ENCODE measurements around the gene HSPA6.
A peak's percentile ranks its signal among the peaks of the same experiment; 100 is the strongest.
"Not testable (repeated sequence)": the region's sequence is repeated elsewhere in the genome, so short reads cannot be mapped to it uniquely, and the experiment has no call there.

HSPA6 gene

GRCh38 chr1:161530671-161531641 lies 6.6 kb downstream of the HSPA6 start:
- peak overlapping the region; percentile 72 for H3K4me3 ChIP-seq (ENCODE audit: insufficient read depth, low read length, poor library complexity, severe bottlenecking)
- not testable (repeated sequence) for H3K27ac ChIP-seq (ENCODE audit: low read depth, low read length); H3K9me3 ChIP-seq (ENCODE audit: insufficient read depth, low read length); H4K20me1 ChIP-seq (ENCODE audit: low read depth, low read length); H3F3A ChIP-seq (ENCODE audit: insufficient read depth); H3K79me2 ChIP-seq (ENCODE audit: insufficient read depth, low read length); H3K27me3 ChIP-seq (ENCODE audit: low read length); H3K36me3 ChIP-seq (ENCODE audit: low read length); H3K9me2 ChIP-seq (replicated peaks; ENCODE audit: insufficient read depth, low read length)
- peak overlapping the region; percentile 51 for H3K9ac ChIP-seq (ENCODE audit: low read length)
- peak overlapping the region; percentile 51 for H2AFZ ChIP-seq (ENCODE audit: low read depth, low read length, severe bottlenecking)
- peak overlapping the region; percentile 57 for H3K4me2 ChIP-seq (ENCODE audit: low read depth, low read length, poor library complexity, severe bottlenecking)

- H3K9me2 ChIP-seq (replicated peaks; ENCODE audit: insufficient read depth, low read length): no peaks in the 10 kb centered on the region
- no peaks in the 10 kb centered on the region for H3K9me3 ChIP-seq (ENCODE audit: insufficient read depth, low read length)
- H3K27ac ChIP-seq (ENCODE audit: low read depth, low read length): no peak overlapping the region
- no peak overlapping the region for H3K4me2 ChIP-seq (ENCODE audit: low read depth, low read length, poor library complexity, severe bottlenecking)
- H4K20me1 ChIP-seq (ENCODE audit: low read depth, low read length): no peaks in the 10 kb centered on the region
- H3K27me3 ChIP-seq (ENCODE audit: low read length): no peaks in the 10 kb centered on the region
- no peak overlapping the region for H2AFZ ChIP-seq (ENCODE audit: low read depth, low read length, severe bottlenecking)
- 0 out of 2 replicates have a peak, but pooled peaks cover 6% of the 10 kb centered on the region for H3F3A ChIP-seq (ENCODE audit: insufficient read depth)
- H3K4me3 ChIP-seq (ENCODE audit: insufficient read depth, low read length, poor library complexity, severe bottlenecking): no peak overlapping the region
- no peak overlapping the region for H3K9ac ChIP-seq (ENCODE audit: low read length)
- no peaks in the 10 kb centered on the region for H3K36me3 ChIP-seq (ENCODE audit: low read length)
- no peaks in the 10 kb centered on the region for H3K79me2 ChIP-seq (ENCODE audit: insufficient read depth, low read length)
- TF ChIP-seq, protein P1, sequence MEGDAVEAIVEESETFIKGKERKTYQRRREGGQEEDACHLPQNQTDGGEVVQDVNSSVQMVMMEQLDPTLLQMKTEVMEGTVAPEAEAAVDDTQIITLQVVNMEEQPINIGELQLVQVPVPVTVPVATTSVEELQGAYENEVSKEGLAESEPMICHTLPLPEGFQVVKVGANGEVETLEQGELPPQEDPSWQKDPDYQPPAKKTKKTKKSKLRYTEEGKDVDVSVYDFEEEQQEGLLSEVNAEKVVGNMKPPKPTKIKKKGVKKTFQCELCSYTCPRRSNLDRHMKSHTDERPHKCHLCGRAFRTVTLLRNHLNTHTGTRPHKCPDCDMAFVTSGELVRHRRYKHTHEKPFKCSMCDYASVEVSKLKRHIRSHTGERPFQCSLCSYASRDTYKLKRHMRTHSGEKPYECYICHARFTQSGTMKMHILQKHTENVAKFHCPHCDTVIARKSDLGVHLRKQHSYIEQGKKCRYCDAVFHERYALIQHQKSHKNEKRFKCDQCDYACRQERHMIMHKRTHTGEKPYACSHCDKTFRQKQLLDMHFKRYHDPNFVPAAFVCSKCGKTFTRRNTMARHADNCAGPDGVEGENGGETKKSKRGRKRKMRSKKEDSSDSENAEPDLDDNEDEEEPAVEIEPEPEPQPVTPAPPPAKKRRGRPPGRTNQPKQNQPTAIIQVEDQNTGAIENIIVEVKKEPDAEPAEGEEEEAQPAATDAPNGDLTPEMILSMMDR (IDR thresholded peaks at IDR 0.05; ENCODE audit: insufficient read depth, low read length, poor library complexity, severe bottlenecking): no peak
- no peak for TF ChIP-seq EZH2phosphoT487 (conservative IDR thresholded peaks at IDR 0.05; ENCODE audit: low read length)
Observed at GRCh38 chr1:161531986-161532643, 7.8 kb downstream of the HSPA6 start.

DNA sequence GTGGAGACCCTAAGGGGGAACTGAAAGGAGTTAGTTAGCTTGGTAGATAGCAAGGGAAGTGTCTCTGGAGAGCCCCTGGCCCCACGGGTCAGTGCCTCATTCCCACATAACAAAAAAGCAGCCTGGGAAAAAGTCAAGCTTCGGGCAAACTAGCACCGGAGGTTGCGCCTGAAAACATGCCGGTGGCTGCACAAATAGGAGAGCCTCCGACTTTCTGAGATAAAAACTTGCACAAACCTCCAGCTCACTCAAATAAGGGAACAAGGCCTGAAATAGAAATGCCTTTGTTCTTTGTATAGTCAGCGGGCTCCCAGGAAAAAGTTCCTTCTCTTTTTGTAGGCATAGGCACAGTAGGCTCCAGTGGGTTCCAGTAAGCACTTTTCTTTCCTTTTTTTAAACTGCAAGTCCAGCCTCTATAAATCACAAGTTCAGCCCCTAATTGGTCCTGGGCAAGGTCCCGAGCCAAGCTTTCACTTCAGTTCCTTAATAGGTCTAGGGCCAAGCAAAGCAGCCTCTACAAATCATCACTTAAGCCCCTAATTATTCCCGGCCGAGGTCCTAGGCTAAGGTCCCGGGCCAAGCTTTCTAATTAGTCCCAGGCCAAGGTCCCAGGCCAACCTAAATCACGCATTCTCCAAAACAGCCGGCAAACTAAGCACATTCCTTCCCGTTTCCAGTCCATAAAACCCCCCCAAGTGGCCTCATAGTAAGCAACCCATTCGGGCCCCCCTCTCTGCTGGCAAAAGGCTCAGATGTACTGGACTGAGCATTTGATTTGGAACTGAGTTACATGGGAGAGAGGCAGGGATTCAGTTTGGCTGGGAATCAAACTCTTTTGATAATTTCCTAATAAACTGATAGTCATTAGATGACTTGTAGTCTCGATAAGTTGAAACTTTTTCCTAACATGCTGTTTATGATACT lies 8.6 kb downstream of the HSPA6 start:
- H3K4me3 ChIP-seq (ENCODE audit: insufficient read depth, low read length, poor library complexity, severe bottlenecking); H3K79me2 ChIP-seq (ENCODE audit: insufficient read depth, low read length); H3K27ac ChIP-seq (ENCODE audit: low read depth, low read length); H3K9ac ChIP-seq (ENCODE audit: low read length); H3K36me3 ChIP-seq (ENCODE audit: low read length); H2AFZ ChIP-seq (ENCODE audit: low read depth, low read length, severe bottlenecking); H3K9me3 ChIP-seq (ENCODE audit: insufficient read depth, low read length); H3K27me3 ChIP-seq (ENCODE audit: low read length); H3K9me2 ChIP-seq (replicated peaks; ENCODE audit: insufficient read depth, low read length); H3K4me2 ChIP-seq (ENCODE audit: low read depth, low read length, poor library complexity, severe bottlenecking); H3F3A ChIP-seq (ENCODE audit: insufficient read depth); H4K20me1 ChIP-seq (ENCODE audit: low read depth, low read length): not testable (repeated sequence)

- not testable (repeated sequence) for H3K9me3 ChIP-seq (ENCODE audit: insufficient read depth, low read length); H4K20me1 ChIP-seq (ENCODE audit: low read depth, low read length); H3K4me2 ChIP-seq (ENCODE audit: low read depth, low read length, poor library complexity, severe bottlenecking); H3K27me3 ChIP-seq (ENCODE audit: low read length); H3K36me3 ChIP-seq (ENCODE audit: low read length); H3K4me3 ChIP-seq (ENCODE audit: insufficient read depth, low read length, poor library complexity, severe bottlenecking); H3K9ac ChIP-seq (ENCODE audit: low read length); H3K27ac ChIP-seq (ENCODE audit: low read depth, low read length); H3K79me2 ChIP-seq (ENCODE audit: insufficient read depth, low read length); H3K9me2 ChIP-seq (replicated peaks; ENCODE audit: insufficient read depth, low read length); H3F3A ChIP-seq (ENCODE audit: insufficient read depth); H2AFZ ChIP-seq (ENCODE audit: low read depth, low read length, severe bottlenecking)
Observed at GRCh38 chr1:161537068-161537669, 12.8 kb downstream of the HSPA6 start.

DNA sequence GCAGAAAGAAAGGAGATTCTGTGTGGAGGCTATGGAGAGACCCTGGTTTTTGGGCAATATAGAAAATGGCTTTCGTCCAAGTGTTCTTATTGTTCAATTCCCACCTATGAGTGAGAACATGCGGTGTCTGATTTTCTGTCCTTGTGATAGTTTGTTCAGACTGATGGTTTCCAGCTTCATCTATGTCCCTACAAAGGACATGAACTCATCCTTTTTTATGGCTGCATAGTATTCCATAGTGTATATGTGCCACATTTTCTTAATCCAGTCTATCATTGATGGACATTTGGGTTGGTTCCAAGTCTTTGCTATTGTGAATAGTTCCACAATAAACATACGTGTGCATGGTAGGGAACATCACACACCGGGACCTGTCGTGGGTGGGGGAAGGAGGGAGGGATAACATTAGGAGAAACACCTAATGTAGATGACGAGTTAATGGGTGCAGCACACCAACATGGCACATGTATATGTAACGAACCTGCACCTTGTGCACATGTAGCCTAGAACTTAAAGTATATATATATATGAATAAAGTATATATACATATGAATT lies 14.7 kb downstream of the HSPA6 start:
- H3K27me3 ChIP-seq (ENCODE audit: low read length); H2AFZ ChIP-seq (ENCODE audit: low read depth, low read length, severe bottlenecking); H4K20me1 ChIP-seq (ENCODE audit: low read depth, low read length); H3F3A ChIP-seq (ENCODE audit: insufficient read depth); H3K9me2 ChIP-seq (replicated peaks; ENCODE audit: insufficient read depth, low read length); H3K4me2 ChIP-seq (ENCODE audit: low read depth, low read length, poor library complexity, severe bottlenecking); H3K36me3 ChIP-seq (ENCODE audit: low read length); H3K4me3 ChIP-seq (ENCODE audit: insufficient read depth, low read length, poor library complexity, severe bottlenecking); H3K79me2 ChIP-seq (ENCODE audit: insufficient read depth, low read length); H3K27ac ChIP-seq (ENCODE audit: low read depth, low read length); H3K9me3 ChIP-seq (ENCODE audit: insufficient read depth, low read length); H3K9ac ChIP-seq (ENCODE audit: low read length): not testable (repeated sequence)

GRCh38 chr1:161539731-161540569 lies 15.6 kb downstream of the HSPA6 start:
- not testable (repeated sequence) for H2AFZ ChIP-seq (ENCODE audit: low read depth, low read length, severe bottlenecking)

More at GRCh38 chr1:161539731-161540569, 15.6 kb downstream of the HSPA6 start:
- not testable (repeated sequence) for H3K27me3 ChIP-seq (ENCODE audit: low read length); H3F3A ChIP-seq (ENCODE audit: insufficient read depth); H3K9me3 ChIP-seq (ENCODE audit: insufficient read depth, low read length); H3K79me2 ChIP-seq (ENCODE audit: insufficient read depth, low read length); H3K9ac ChIP-seq (ENCODE audit: low read length); H3K36me3 ChIP-seq (ENCODE audit: low read length); H3K27ac ChIP-seq (ENCODE audit: low read depth, low read length); H3K9me2 ChIP-seq (replicated peaks; ENCODE audit: insufficient read depth, low read length); H4K20me1 ChIP-seq (ENCODE audit: low read depth, low read length)
- Histone ChIP-seq H3K4me2 (ENCODE audit: low read depth, low read length, poor library complexity, severe bottlenecking) (peak overlapping the region; percentile 55), H3K4me3 (ENCODE audit: insufficient read depth, low read length, poor library complexity, severe bottlenecking) (peak overlapping the region; percentile 39)

Measured in SU-DHL-6 (cell line).